Spleen (tissue), 11 donors: ENCODE data around the gene CIDEB. TPM values are rescaled to one million over a fixed set of nuclear protein-coding genes. Genes with fewer than 3 reads are reported as not detected.

Source experiments
- DNase-seq: peaks from one replicate; pipeline ENCODE4 v3.0.0-alpha.2; 2020
- H3K27ac ChIP-seq, 8 donors: fragments of 200-600 bp; sonication (generic) in 7 of 8; 1 replicate in 4 of 8; 2 replicates in 4 of 8; pipeline versions ENCODE4 v1.5.0 to v1.8.0; 2016 to 2021; ENCODE audit warnings: inconsistent platforms in 4 of 8, mild to moderate bottlenecking in 4 of 8, moderate library complexity in 1 of 8
- H3K27me3 ChIP-seq, 7 donors: fragments of 200-600 bp; sonication (generic) in 6 of 7; replicated peaks in 1 of 7; 1 replicate in 4 of 7; 2 replicates in 3 of 7; pipeline versions ENCODE4 v1.5.0 to v1.8.0; 2016 to 2021; ENCODE audit warnings: inconsistent platforms in 3 of 7, mild to moderate bottlenecking in 1 of 7
- H3K36me3 ChIP-seq, 6 donors: fragments of 200-600 bp; sonication (generic) in 5 of 6; 1 replicate in 4 of 6; 2 replicates in 2 of 6; pipeline versions ENCODE4 v1.5.0 to v1.8.0; 2016 to 2021; ENCODE audit warnings: inconsistent platforms in 2 of 6
- H3K4me1 ChIP-seq, 6 donors: fragments of 200-600 bp; sonication (generic) in 5 of 6; 1 replicate in 3 of 6; 2 replicates in 3 of 6; pipeline versions ENCODE4 v1.5.0 to v1.8.0; 2016 to 2021; ENCODE audit warnings: inconsistent platforms in 3 of 6
- H3K4me3 ChIP-seq, 8 donors: fragments of 200-600 bp; sonication (generic) in 7 of 8; 1 replicate in 4 of 8; 2 replicates in 4 of 8; pipeline versions ENCODE4 v1.5.0 to v1.8.0; 2016 to 2021; ENCODE audit warnings: inconsistent platforms in 4 of 8, mild to moderate bottlenecking in 4 of 8, moderate library complexity in 2 of 8
- H3K9me3 ChIP-seq, 8 donors: fragments of 200-600 bp; sonication (generic) in 7 of 8; 1 replicate in 4 of 8; 2 replicates in 4 of 8; pipeline versions ENCODE4 v1.5.0 to v1.8.0; 2016 to 2021; ENCODE audit warnings: inconsistent platforms in 4 of 8
- CTCF ChIP-seq, 11 experiments: fragments of 200-600 bp in 7 of 11; fragments of 450-650 bp in 4 of 11; sonication (generic) in 4 of 11; IDR thresholded peaks in 8 of 11; conservative IDR thresholded peaks in 3 of 11; 1 replicate in 7 of 11; 2 replicates in 4 of 11; pipeline versions ENCODE4 v1.4.0 to v1.8.0; 2016 to 2021; ENCODE audit warnings: antibody characterized with exemption in 11 of 11, inconsistent platforms in 4 of 11, mild to moderate bottlenecking in 1 of 11
- POLR2A ChIP-seq, 3 donors: fragments of 450-650 bp; IDR thresholded peaks; one replicate each; pipeline ENCODE4 v1.5.1; 2017; ENCODE audit warnings: antibody characterized with exemption in 3 of 3, mild to moderate bottlenecking in 1 of 3
- POLR2AphosphoS5 ChIP-seq, 3 donors: sonication (generic); formaldehyde crosslinking; IDR thresholded peaks; one replicate each; pipeline ENCODE4 v1.5.1; 2017; ENCODE audit warnings: antibody characterized with exemption in 3 of 3
- WGBS, 5 donors: extraction: QIAGEN DNeasy Blood & Tissue Kit in 3 of 5; methylation state at CpG; one replicate each; pipeline versions ENCODE4 v1.1.5 to v1.1.7; 2013 to 2018; 5-methylcytosine and 5-hydroxymethylcytosine counted together
- intact Hi-C: fragments of 100-400 bp; cut with DNase I; formaldehyde crosslinking; loops from one replicate; pipeline ENCODE4 v1.15.0; 2023; ENCODE audit warnings: low total_unique reads
- polyA plus RNA-seq, 3 donors: library from polyadenylated mRNA; stranded (reverse); fragments of 200-250 nt; gene quantifications; one replicate each; pipeline ENCODE4 v1.2.1, GENCODE V29; 2013
- total RNA-seq, 7 donors: library from RNA; depleted of rRNA in 3 of 7; stranded (reverse); fragments of >200 nt in 3 of 7; fragmentation: NEBNext Ultra II Directional in 4 of 7; extraction: Animal tissue kit (Norgen Biotek cat#: 25700) in 4 of 7; gene quantifications; one replicate each; pipeline versions ENCODE4 v1.1.0 to v1.2.1, GENCODE V29; 2016 to 2021
- donor health status: healthy with polysubstance abuse.
- donor health status: DM: no; HTN: no; CAD: no; lungs with moderate emphysema.
- donor health status: DM: no; HTN: no; CAD: no.
- donor health status: Bipolar disorder and iron deficiency.
- donor health status: healthy.
- donor health status: DM: no; HTN: no; CAD: no.
- donor health status: DM: yes; HTN: yes; CAD: no.

The CIDEB gene
- total and polyA plus RNA-seq, 10 donors: 31.0 to 145 (median 81.6) TPM

- Histone ChIP-seq H3K27me3 (no peaks in the 10 kb centered on the region), H3K4me1 (peaks cover 0 to 48% (median 20%) of the 10 kb centered on the region in 6 donors), H3K9me3 (no peaks in the 10 kb centered on the region), H3K4me3 (no peak overlapping the region), H3K36me3 (peaks cover 0 to 79% (median 2%) of the 10 kb centered on the region in 6 donors), H3K27ac (no peak overlapping the region)
- WGBS, 5 donors: 88 to 94% (median 88%) methylated on average over 14 of the region's 14 CpGs
- TF ChIP-seq CTCF (IDR thresholded peaks at IDR 0.05 in 8 of 11, conservative IDR thresholded peaks at IDR 0.05 in 3 of 11): no peak
- TF ChIP-seq POLR2AphosphoS5 (IDR thresholded peaks at IDR 0.05): no peak
- no peak for TF ChIP-seq POLR2A (IDR thresholded peaks at IDR 0.05)
- DNase-seq: no peak
- intact Hi-C loops: no loop called here
These were observed 13.6 kb upstream of the CIDEB start for GRCh38 chr14:24321212-24321975.

- H3K27me3 ChIP-seq: no peaks in the 10 kb centered on the region
- peak overlapping the region in 7 of 8 donors; percentile 36 to 98 (median 97) for H3K27ac ChIP-seq
- no peak for TF ChIP-seq POLR2A (IDR thresholded peaks at IDR 0.05)
- WGBS, 5 donors: 89 to 95% (median 91%) methylated on average over 3 of the region's 3 CpGs
- H3K4me3 ChIP-seq: no peak overlapping the region
- peaks cover 31 to 72% (median 51%) of the 10 kb centered on the region in 6 donors for H3K4me1 ChIP-seq
- peaks cover 0 to 57% (median 2%) of the 10 kb centered on the region in 6 donors for H3K36me3 ChIP-seq
- no peak for DNase-seq
- intact Hi-C loops: no loop called here
- no peaks in the 10 kb centered on the region for H3K9me3 ChIP-seq
These were observed 9.6 kb upstream of the CIDEB start for GRCh38 chr14:24317141-24317928.

- peak overlapping the region in 1 of 8 donors; percentile 87 for H3K4me3 ChIP-seq
- WGBS, 5 donors: 59 to 89% (median 76%) methylated on average over 18 of the region's 18 CpGs
- peaks cover 36 to 80% (median 59%) of the 10 kb centered on the region in 6 donors for H3K4me1 ChIP-seq
- TF ChIP-seq POLR2AphosphoS5 (IDR thresholded peaks at IDR 0.05): no peak
- TF ChIP-seq CTCF (IDR thresholded peaks at IDR 0.05 in 8 of 11, conservative IDR thresholded peaks at IDR 0.05 in 3 of 11): no peak
- TF ChIP-seq POLR2A (IDR thresholded peaks at IDR 0.05): no peak
- H3K27me3 ChIP-seq: no peaks in the 10 kb centered on the region
- H3K36me3 ChIP-seq: peaks cover 0 to 49% (median 2%) of the 10 kb centered on the region in 6 donors
- no peaks in the 10 kb centered on the region for H3K9me3 ChIP-seq
- peak overlapping the region; percentile 60 to 98 (median 96) for H3K27ac ChIP-seq
- intact Hi-C loops: no loop called here
- DNase-seq: no peak
These were observed 8.8 kb upstream of the CIDEB start for GRCh38 chr14:24316597-24316950.

GRCh38 chr14:24315807-24316596, 8.2 kb upstream of the CIDEB start:
- TF ChIP-seq POLR2A (IDR thresholded peaks at IDR 0.05) (no peak), POLR2AphosphoS5 (IDR thresholded peaks at IDR 0.05) (peak; percentile 83 to 91 (median 87)), CTCF (IDR thresholded peaks at IDR 0.05 in 8 of 11, conservative IDR thresholded peaks at IDR 0.05 in 3 of 11) (peak in 7 of 11 experiments; percentile 11 to 57 (median 41))
- WGBS, 5 donors: 56 to 90% (median 67%) methylated on average over 51 to 70 of the region's 70 CpGs
- no peaks in the 10 kb centered on the region for H3K9me3 ChIP-seq
- peak; percentile 93 for DNase-seq
- peaks cover 0 to 44% (median 2%) of the 10 kb centered on the region in 6 donors for H3K36me3 ChIP-seq
- peak overlapping the region in 4 of 8 donors; percentile 15 to 87 (median 24) for H3K4me3 ChIP-seq
- peak overlapping the region; percentile 91 to 98 (median 96) for H3K27ac ChIP-seq
- H3K27me3 ChIP-seq: no peaks in the 10 kb centered on the region
- intact Hi-C loops: no loop called here
- peaks cover 36 to 86% (median 64%) of the 10 kb centered on the region in 6 donors for H3K4me1 ChIP-seq
